ENCODE results near the gene SIMC1.

GRCh38 chr5:176379881-176380280, 141.7 kb downstream of the SIMC1 start:
- TF ChIP-seq YY1 (IDR thresholded peaks at IDR 0.05; ENCODE audit: insufficient read depth, insufficient read length): no peak
- TF ChIP-seq SUZ12 (IDR thresholded peaks at IDR 0.05; ENCODE audit: extremely low read depth, insufficient read depth, insufficient read length): no peak

Data from NT2/D1 (cell line).